ENCODE data around the gene GRK3. TPM values are rescaled to one million over a fixed set of nuclear protein-coding genes. Genes with fewer than 3 reads are reported as not detected.

The GRK3 gene
- total and polyA plus RNA-seq, 2 of the 4 experiments (the other 2 are of a cell fraction), result 0.58 to 1.6 TPM

DNA sequence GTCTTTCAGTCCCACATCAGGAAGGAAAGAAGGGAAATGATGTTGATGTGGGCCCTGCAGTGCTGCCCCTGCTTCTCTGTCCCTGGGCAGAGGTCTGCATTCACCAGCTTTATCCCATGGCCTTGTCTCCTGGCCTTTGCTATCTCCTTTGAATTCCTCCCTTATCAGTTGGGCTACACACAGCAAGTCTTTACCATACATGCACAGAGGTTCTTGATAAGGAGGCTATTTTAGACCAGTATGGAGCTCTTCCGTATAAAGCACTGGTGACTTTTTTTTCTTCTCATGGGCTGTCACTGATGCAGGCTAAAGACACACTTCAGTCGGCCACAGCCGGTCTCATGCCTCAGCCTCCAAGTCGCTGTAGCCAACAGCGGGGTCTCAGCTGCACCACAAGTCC is 197.7 kb downstream of the GRK3 start:
- Histone ChIP-seq H3K14ac (replicated peaks; ENCODE audit: low read depth, low read length) (no peak overlapping the region), H3K36me3 (ENCODE audit: control insufficient read depth, insufficient read depth, low read length) (no peaks in the 10 kb centered on the region), H3K4me3 (ENCODE audit: insufficient read depth, low read depth, low read length) (no peak overlapping the region), H4K5ac (ENCODE audit: low read depth, low read length) (no peak overlapping the region), H2AK9ac (replicated peaks; ENCODE audit: low read depth, low read length, poor library complexity) (no peak overlapping the region), H3K23ac (ENCODE audit: low read depth, low read length) (no peak overlapping the region), H3K4me1 (ENCODE audit: control insufficient read depth, insufficient read depth, low read length) (no peaks in the 10 kb centered on the region), H4K91ac (ENCODE audit: insufficient read depth, low read depth, low read length) (no peak overlapping the region), H3K18ac (ENCODE audit: low read depth, low read length) (no peak overlapping the region), H2AK5ac (ENCODE audit: low read depth, low read length) (no peak overlapping the region), H2AFZ (replicated peaks; ENCODE audit: low read length, poor library complexity) (peak overlapping the region; percentile 27), H2BK120ac (ENCODE audit: low read depth, low read length) (no peak overlapping the region), H2BK5ac (ENCODE audit: low read depth, low read length, poor library complexity, severe bottlenecking) (no peak overlapping the region), H3K9me1 (ENCODE audit: insufficient read depth, low read length) (0 out of 2 replicates have a peak, but pooled peaks cover 5% of the 10 kb centered on the region), H2BK20ac (ENCODE audit: low read depth, low read length) (0 out of 2 replicates have a peak overlapping the region, but pooled peaks have one; percentile 40), H3K79me1 (ENCODE audit: low read depth in 1 of 2, low read length in 2 of 2) (no peaks in the 10 kb centered on the region), H3K27me3 (ENCODE audit: control insufficient read depth, insufficient read depth, low read length) (no peaks in the 10 kb centered on the region), H3K27ac (ENCODE audit: insufficient read depth, low read length) (no peak overlapping the region), H2BK15ac (ENCODE audit: low read depth, low read length) (no peak overlapping the region), H3K4me2 (ENCODE audit: low read depth, low read length) (no peak overlapping the region), H3K56ac (ENCODE audit: extremely low read depth, insufficient read depth, low read length) (no peak overlapping the region), H4K20me1 (ENCODE audit: insufficient read depth, low read length) (no peaks in the 10 kb centered on the region), H3K9ac (ENCODE audit: low read depth, low read length) (no peak overlapping the region), H4K8ac (ENCODE audit: low read depth in 2 of 2, low read length in 2 of 2) (no peak overlapping the region), H3K4ac (ENCODE audit: low read depth, low read length) (no peak overlapping the region), H3K9me3 (ENCODE audit: control insufficient read depth, insufficient read depth, low read length) (peaks cover 12% of the 10 kb centered on the region)
- ATAC-seq (ENCODE audit: low read depth) (no peak), DNase-seq (no peak)
- CTCF ChIA-PET, result no interaction called here
- in situ Hi-C loops (cut with MboI; ENCODE audit: low sequenced_read_pairs) (no loop called here), intact Hi-C loops (cut with micrococcal nuclease) (no loop called here), dilution Hi-C loops (cut with HindIII; ENCODE audit: low sequenced_read_pairs, unreplicated experiment) (no loop called here)
- TF ChIP-seq RCOR1 (IDR thresholded peaks at IDR 0.05; ENCODE audit: insufficient replicate concordance, low read length), result no peak
- no TSS peak for BruUV-seq (replicated peaks)
- POLR2A ChIA-PET (ENCODE audit: unreplicated experiment), result no interaction called here
- 60% methylated on average over 1 of the region's 5 CpGs; no CpG with 5 or more reads in 1 of the 2 experiments for WGBS, 2 experiments (ENCODE audit: extremely low coverage in 2 of 2, insufficient read length in 1 of 2)

Data from IMR-90 (cell line).